PC-9 (cell line): Measurements from ENCODE around the gene MERTK. TPM values are rescaled to one million over a fixed set of nuclear protein-coding genes. Genes with fewer than 3 reads are reported as not detected.

ENCODE experiments used
- BruUV-seq: library from RNA; stranded (reverse); fragments of 400-500 nt; replicated peaks from 2 replicates; lab custom pipeline; 2021; lab: Mats Ljungman, UMichigan
- CTCF ChIA-PET: fragments of 300-600 bp; sonication (Branson Sonifier 250); formaldehyde crosslinking; loops from one replicate; lab custom pipeline; 2022; ENCODE audit warnings: antibody characterized with exemption; lab: Charles Lee
- POLR2A ChIA-PET: fragments of 300-600 bp; sonication (Branson Sonifier 250); formaldehyde crosslinking; loops from one replicate; lab custom pipeline; 2022; ENCODE audit warnings: antibody characterized with exemption; ENCODE audit not compliant: unreplicated experiment; lab: Charles Lee
- DNase-seq, 2 experiments: peaks; one replicate each; pipeline versions ENCODE4 v3.0.0 to v3.0.0-alpha.2; 2015 to 2022; ENCODE audit warnings: mixed read lengths in 1 of 2
- H2AFZ ChIP-seq: fragments of 200-600 bp; sonication (generic); 2 replicates; pipeline ENCODE4 v1.8.1; 2017; ENCODE audit warnings: antibody characterized with exemption
- H3F3A ChIP-seq: fragments of 200-600 bp; sonication (generic); 2 replicates; pipeline ENCODE4 v1.8.1; 2017; ENCODE audit warnings: antibody characterized with exemption, mild to moderate bottlenecking, low read depth; ENCODE audit not compliant: insufficient read depth
- H3K27ac ChIP-seq: fragments of 200-600 bp; sonication (generic); 2 replicates; pipeline ENCODE4 v1.6.1; 2016; ENCODE audit warnings: mixed run types
- H3K27me3 ChIP-seq: fragments of 200-600 bp; sonication (generic); 2 replicates; pipeline ENCODE4 v1.6.1; 2016; ENCODE audit warnings: low read depth, mixed run types; ENCODE audit not compliant: insufficient read depth
- H3K36me3 ChIP-seq: fragments of 200-600 bp; sonication (generic); 2 replicates; pipeline ENCODE4 v1.6.1; 2016; ENCODE audit warnings: low read depth, mixed run types
- H3K4me1 ChIP-seq: fragments of 200-600 bp; sonication (generic); replicated peaks from 2 replicates; pipeline ENCODE4 v1.6.1; 2016; ENCODE audit warnings: mixed run types; ENCODE audit not compliant: insufficient read depth
- H3K4me2 ChIP-seq: fragments of 200-600 bp; sonication (generic); 2 replicates; pipeline ENCODE4 v1.6.1; 2017; ENCODE audit warnings: mixed run types
- H3K4me3 ChIP-seq: fragments of 200-600 bp; sonication (generic); 2 replicates; pipeline ENCODE4 v1.6.1; 2016; ENCODE audit warnings: mixed run types
- H3K79me2 ChIP-seq: fragments of 200-600 bp; sonication (generic); 2 replicates; pipeline ENCODE4 v1.6.1; 2017; ENCODE audit warnings: low read depth, mixed run types
- H3K9me2 ChIP-seq: fragments of 200-600 bp; sonication (generic); 2 replicates; pipeline ENCODE4 v1.8.1; 2017; ENCODE audit warnings: mild to moderate bottlenecking; ENCODE audit not compliant: insufficient read depth
- H3K9me3 ChIP-seq: fragments of 200-600 bp; sonication (generic); 2 replicates; pipeline ENCODE4 v1.8.1; 2016; ENCODE audit warnings: low read depth; ENCODE audit not compliant: insufficient read depth
- H4K20me1 ChIP-seq: fragments of 200-600 bp; sonication (generic); 2 replicates; pipeline ENCODE4 v1.8.1; 2017; ENCODE audit not compliant: insufficient read depth
- CTCF ChIP-seq: fragments of 200-600 bp; sonication (generic); conservative IDR thresholded peaks from 2 replicates; pipeline ENCODE4 v1.6.1; 2017; ENCODE audit warnings: mixed run types, antibody characterized with exemption, mild to moderate bottlenecking, moderate library complexity
- EZH2 ChIP-seq: fragments of 200-600 bp; sonication (generic); IDR thresholded peaks from 2 replicates; pipeline ENCODE4 v1.8.0; 2017; ENCODE audit warnings: antibody characterized with exemption, low read depth
- intact Hi-C: fragments of 100-400 bp; cut with micrococcal nuclease; formaldehyde crosslinking; loops from one replicate; pipeline ENCODE4 v1.10.0; 2022; ENCODE audit not compliant: unreplicated experiment
- total RNA-seq: library from RNA; stranded (reverse); gene quantifications from 2 replicates; pipeline ENCODE4 v1.2.3, GENCODE V29; 2021

Gene MERTK
- total RNA-seq, 1 experiment from 2014 or later, result 1.6 TPM

GRCh38 chr2:112056626-112056987, 158.2 kb downstream of the MERTK start:
- H3K79me2 ChIP-seq, result peaks cover 56% of the 10 kb centered on the region
- TF ChIP-seq EZH2, result no peak
- TF ChIP-seq CTCF, result no peak
- ChIA-PET CTCF (no interaction called here), POLR2A (no interaction called here)
- intact Hi-C loops, result loop anchor here (10.0 kb wide), 2 partner anchors 198 to 668 kb away; partner anchors contain the start of genes NT5DC4 and ZC3H8
- peaks cover 31% of the 10 kb centered on the region for H3F3A ChIP-seq
- H3K27me3 ChIP-seq, result no peaks in the 10 kb centered on the region
- peaks cover 8% of the 10 kb centered on the region; the same call in 1 of the 2 replicates for H4K20me1 ChIP-seq
- peak overlapping the region; percentile 89 for H3K4me2 ChIP-seq
- no TSS peak for BruUV-seq
- H3K4me1 ChIP-seq, result peaks cover 30% of the 10 kb centered on the region
- DNase-seq, result no peak
- no peaks in the 10 kb centered on the region for H3K9me2 ChIP-seq
- peaks cover 20% of the 10 kb centered on the region; the same call in 1 of the 2 replicates for H3K36me3 ChIP-seq
- no peaks in the 10 kb centered on the region for H3K9me3 ChIP-seq
- H3K4me3 ChIP-seq, result peak overlapping the region; percentile 87
- H2AFZ ChIP-seq, result peak overlapping the region; percentile 91; the same call in 1 of the 2 replicates
- H3K27ac ChIP-seq, result peak overlapping the region; percentile 71

GRCh38 chr2:112059671-112060070, 161.3 kb downstream of the MERTK start:
- no peak for DNase-seq
- peaks cover 45% of the 10 kb centered on the region; the same call in 1 of the 2 replicates for H3F3A ChIP-seq
- H3K36me3 ChIP-seq, result peaks cover 42% of the 10 kb centered on the region
- H3K79me2 ChIP-seq, result peaks cover 71% of the 10 kb centered on the region
- no peak overlapping the region for H3K4me3 ChIP-seq
- H3K9me2 ChIP-seq, result no peaks in the 10 kb centered on the region
- POLR2A ChIA-PET, result no interaction called here
- H3K4me1 ChIP-seq, result peaks cover 36% of the 10 kb centered on the region
- TF ChIP-seq CTCF (no peak), EZH2 (no peak)
- no peaks in the 10 kb centered on the region for H3K9me3 ChIP-seq
- CTCF ChIA-PET, result no interaction called here
- H3K27ac ChIP-seq, result no peak overlapping the region
- H3K27me3 ChIP-seq, result no peaks in the 10 kb centered on the region
- peaks cover 8% of the 10 kb centered on the region; the same call in 1 of the 2 replicates for H4K20me1 ChIP-seq
- BruUV-seq, result no TSS peak
- intact Hi-C loops, result loop anchor here (10.0 kb wide), 2 partner anchors 195 to 665 kb away; partner anchors contain the start of genes NT5DC4 and ZC3H8
- H3K4me2 ChIP-seq, result no peak overlapping the region
- no peak overlapping the region for H2AFZ ChIP-seq

- Histone ChIP-seq H3K4me3 (no peak overlapping the region), H3K79me2 (peaks cover 64% of the 10 kb centered on the region), H3K9me2 (no peaks in the 10 kb centered on the region), H3K4me2 (no peak overlapping the region), H3F3A (peaks cover 48% of the 10 kb centered on the region), H4K20me1 (peaks cover 8% of the 10 kb centered on the region; the same call in 1 of the 2 replicates), H3K9me3 (no peaks in the 10 kb centered on the region), H3K27me3 (no peaks in the 10 kb centered on the region), H3K4me1 (peaks cover 53% of the 10 kb centered on the region), H3K36me3 (peaks cover 43% of the 10 kb centered on the region), H2AFZ (no peak overlapping the region), H3K27ac (no peak overlapping the region)
- BruUV-seq, result no TSS peak
- CTCF ChIA-PET, result no interaction called here
- DNase-seq, result no peak
- POLR2A ChIA-PET, result interaction anchor here (0.5 to 0.7 kb wide), 2 partner anchors 222 to 486 kb away, joined by 3 read pairs; no protein-coding TSS in a partner anchor
- intact Hi-C loops, result no loop called here
- TF ChIP-seq CTCF, result no peak
- TF ChIP-seq EZH2, result no peak
Observed at GRCh38 chr2:112061299-112061698, 162.9 kb downstream of the MERTK start.
